K562 (cell line): ENCODE data around the gene STON2.

ENCODE experiments used
- BCLAF1 ChIP-seq, 2 experiments: fragments of 450-650 bp in 1 of 2; IDR thresholded peaks; 2 replicates each; pipeline ENCODE4 v1.6.1; 2011 to 2017; ENCODE audit warnings: low read depth in 2 of 2, antibody characterized with exemption in 1 of 2, borderline replicate concordance in 1 of 2, low read length in 1 of 2, mild to moderate bottlenecking in 1 of 2, mixed read lengths in 1 of 2; ENCODE audit not compliant: control insufficient read depth in 1 of 2
- CTCF ChIP-seq, 3 experiments: IDR thresholded peaks in 2 of 3; conservative IDR thresholded peaks in 1 of 3; 2 replicates each; pipeline ENCODE4 v1.5.1; 2011 to 2012; ENCODE audit warnings: low read length in 3 of 3, mild to moderate bottlenecking in 3 of 3, control low read depth in 2 of 3, improper control_type of control experiment in 1 of 3, inconsistent platforms in 1 of 3, low read depth in 1 of 3, mixed read lengths in 1 of 3, moderate library complexity in 1 of 3; ENCODE audit not compliant: insufficient read depth in 2 of 3
- POLR2AphosphoS5 ChIP-seq: IDR thresholded peaks from 2 replicates; pipeline ENCODE4 v1.6.1; 2011; ENCODE audit warnings: mild to moderate bottlenecking, low read depth, low read length, moderate library complexity; ENCODE audit not compliant: control insufficient read depth, insufficient read depth
- YY1 ChIP-seq, 3 experiments: IDR thresholded peaks; 2 replicates each; pipeline ENCODE4 v1.6.1; 2011; ENCODE audit warnings: low read length in 2 of 3, mild to moderate bottlenecking in 2 of 3, moderate library complexity in 2 of 3, borderline replicate concordance in 1 of 3, control low read depth in 1 of 3, low read depth in 1 of 3; ENCODE audit not compliant: insufficient read depth in 3 of 3, insufficient replicate concordance in 2 of 3, control insufficient read depth in 1 of 3, insufficient read length in 1 of 3; ENCODE audit errors: extremely low read depth in 1 of 3

- TF ChIP-seq BCLAF1 (IDR thresholded peaks at IDR 0.05; ENCODE audit: borderline replicate concordance in 1 of 2, control insufficient read depth in 1 of 2, low read depth in 2 of 2, low read length in 1 of 2) (no peak), CTCF (IDR thresholded peaks at IDR 0.05 in 2 of 3, conservative IDR thresholded peaks at IDR 0.05 in 1 of 3; ENCODE audit: insufficient read depth in 2 of 3, low read depth in 1 of 3, low read length in 3 of 3) (no peak), YY1 (IDR thresholded peaks at IDR 0.05; ENCODE audit: borderline replicate concordance in 1 of 3, control insufficient read depth in 1 of 3, extremely low read depth in 1 of 3, insufficient read depth in 3 of 3, insufficient read length in 1 of 3, insufficient replicate concordance in 2 of 3, low read depth in 1 of 3, low read length in 2 of 3) (no peak), POLR2AphosphoS5 (no peak)
These were observed 17.5 kb downstream of the STON2 start for GRCh38 chr14:81382517-81383225.
